Measurements from ENCODE around the gene MICAL3.
"Not testable (repeated sequence)": the region's sequence is repeated elsewhere in the genome, so short reads cannot be mapped to it uniquely, and the experiment has no call there.

Gene MICAL3

GRCh38 chr22:17769013-17769715, 255.2 kb downstream of the MICAL3 start:
- Histone ChIP-seq H2BK5ac (ENCODE audit: low read depth, low read length, poor library complexity) (no peak overlapping the region), H2AK5ac (ENCODE audit: low read length) (no peak overlapping the region), H3K9me3 (ENCODE audit: insufficient read depth, low read depth, low read length) (peaks cover 2% of the 10 kb centered on the region), H3K4me1 (ENCODE audit: control insufficient read depth in 1 of 2, insufficient read depth in 2 of 2, low read length in 2 of 2) (peaks cover 9 to 10% of the 10 kb centered on the region in 2 experiments), H4K12ac (ENCODE audit: low read depth, low read length) (no peak overlapping the region), H3K23ac (ENCODE audit: low read length) (no peak overlapping the region), H2AFZ (ENCODE audit: insufficient read depth, low read length, poor library complexity) (no peak overlapping the region), H3K27ac (ENCODE audit: low read depth, low read length) (no peak overlapping the region), H2BK12ac (ENCODE audit: low read length) (no peak overlapping the region), H4K8ac (ENCODE audit: low read depth, low read length) (no peak overlapping the region), H3K14ac (ENCODE audit: low read length) (no peak overlapping the region), H3K4me2 (ENCODE audit: low read length) (no peak overlapping the region), H3K36me3 (ENCODE audit: control insufficient read depth in 1 of 2, insufficient read depth in 2 of 2, low read length in 2 of 2) (no peaks in the 10 kb centered on the region), H4K91ac (ENCODE audit: low read depth, low read length) (no peak overlapping the region), H2BK120ac (ENCODE audit: insufficient read depth, low read length, poor library complexity) (no peak overlapping the region), H3K9ac (ENCODE audit: low read length) (no peak overlapping the region), H3K4ac (ENCODE audit: low read depth, low read length) (no peak overlapping the region), H3K79me2 (ENCODE audit: control insufficient read depth, insufficient read depth, low read length, poor library complexity) (peaks cover under 1% of the 10 kb centered on the region), H3K27me3 (ENCODE audit: insufficient read depth, low read length) (no peaks in the 10 kb centered on the region), H3K79me1 (ENCODE audit: low read length) (no peaks in the 10 kb centered on the region), H3K18ac (ENCODE audit: low read length) (no peak overlapping the region), H3K4me3 (ENCODE audit: low read depth, low read length) (no peak overlapping the region)
- WGBS (ENCODE audit: extremely low coverage, insufficient coverage, insufficient read length): no CpG with 5 or more reads among the region's 14 CpGs
- DNase-seq: no peak

DNA sequence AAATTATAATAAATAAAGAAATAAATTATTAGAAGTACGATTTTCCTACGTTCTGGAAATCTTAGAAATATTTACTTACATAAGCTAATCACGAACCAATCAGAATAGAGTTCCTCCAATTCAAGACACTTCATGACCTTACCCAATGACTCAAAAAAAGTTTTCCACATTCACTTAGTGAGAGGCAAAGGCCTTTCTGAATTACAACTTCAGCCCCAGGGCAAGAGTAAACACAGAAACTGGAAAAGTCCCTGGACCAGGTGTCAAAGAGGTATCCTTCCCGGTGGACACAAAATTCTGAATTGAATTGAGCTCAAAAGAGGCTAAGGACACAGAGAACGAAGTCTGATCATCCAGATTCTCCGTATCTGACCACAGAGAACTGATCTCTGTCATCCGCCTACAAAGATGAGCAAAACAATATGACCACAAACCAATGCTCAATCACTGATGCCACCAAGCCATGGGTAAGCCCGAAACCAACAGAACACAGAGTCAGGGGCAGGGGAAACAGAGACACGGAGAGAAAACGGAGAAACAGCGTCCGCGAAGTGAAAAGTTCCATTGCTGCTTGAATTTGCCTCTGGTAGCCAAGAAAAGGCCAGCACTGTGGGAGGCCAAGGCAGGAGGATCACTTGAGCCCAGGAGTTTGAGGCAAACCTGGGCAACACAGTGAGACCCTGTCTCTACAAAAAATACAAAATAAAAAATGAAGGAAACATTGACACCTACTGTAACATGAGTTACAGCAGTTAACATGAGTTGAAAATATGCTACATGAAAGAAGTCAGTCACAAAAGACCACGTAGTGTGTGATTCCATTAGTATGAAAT, 256.9 kb downstream of the MICAL3 start:
- H3K9ac ChIP-seq (ENCODE audit: low read length): no peak overlapping the region
- no peak overlapping the region for H3K14ac ChIP-seq (ENCODE audit: low read length)
- no peaks in the 10 kb centered on the region for H3K36me3 ChIP-seq (ENCODE audit: control insufficient read depth in 1 of 2, insufficient read depth in 2 of 2, low read length in 2 of 2)
- H3K27ac ChIP-seq (ENCODE audit: low read depth, low read length): no peak overlapping the region
- H2BK12ac ChIP-seq (ENCODE audit: low read length): no peak overlapping the region
- H2BK120ac ChIP-seq (ENCODE audit: insufficient read depth, low read length, poor library complexity): no peak overlapping the region
- no peak overlapping the region for H3K23ac ChIP-seq (ENCODE audit: low read length)
- H2BK5ac ChIP-seq (ENCODE audit: low read depth, low read length, poor library complexity): no peak overlapping the region
- H2AFZ ChIP-seq (ENCODE audit: insufficient read depth, low read length, poor library complexity): no peak overlapping the region
- H3K9me3 ChIP-seq (ENCODE audit: insufficient read depth, low read depth, low read length): no peaks in the 10 kb centered on the region
- no peak for DNase-seq
- no peaks in the 10 kb centered on the region for H3K4me1 ChIP-seq (ENCODE audit: control insufficient read depth in 1 of 2, insufficient read depth in 2 of 2, low read length in 2 of 2)
- no peak overlapping the region for H4K12ac ChIP-seq (ENCODE audit: low read depth, low read length)
- no peaks in the 10 kb centered on the region for H3K79me1 ChIP-seq (ENCODE audit: low read length)
- WGBS (ENCODE audit: extremely low coverage, insufficient coverage, insufficient read length): no CpG with 5 or more reads among the region's 14 CpGs
- H3K4me3 ChIP-seq (ENCODE audit: low read depth, low read length): no peak overlapping the region
- H3K4ac ChIP-seq (ENCODE audit: low read depth, low read length): no peak overlapping the region
- H3K18ac ChIP-seq (ENCODE audit: low read length): no peak overlapping the region
- no peak overlapping the region for H3K4me2 ChIP-seq (ENCODE audit: low read length)
- no peak overlapping the region for H4K8ac ChIP-seq (ENCODE audit: low read depth, low read length)
- H3K27me3 ChIP-seq (ENCODE audit: insufficient read depth, low read length): no peaks in the 10 kb centered on the region
- no peak overlapping the region for H2AK5ac ChIP-seq (ENCODE audit: low read length)
- no peaks in the 10 kb centered on the region for H3K79me2 ChIP-seq (ENCODE audit: control insufficient read depth, insufficient read depth, low read length, poor library complexity)
- H4K91ac ChIP-seq (ENCODE audit: low read depth, low read length): no peak overlapping the region

DNA sequence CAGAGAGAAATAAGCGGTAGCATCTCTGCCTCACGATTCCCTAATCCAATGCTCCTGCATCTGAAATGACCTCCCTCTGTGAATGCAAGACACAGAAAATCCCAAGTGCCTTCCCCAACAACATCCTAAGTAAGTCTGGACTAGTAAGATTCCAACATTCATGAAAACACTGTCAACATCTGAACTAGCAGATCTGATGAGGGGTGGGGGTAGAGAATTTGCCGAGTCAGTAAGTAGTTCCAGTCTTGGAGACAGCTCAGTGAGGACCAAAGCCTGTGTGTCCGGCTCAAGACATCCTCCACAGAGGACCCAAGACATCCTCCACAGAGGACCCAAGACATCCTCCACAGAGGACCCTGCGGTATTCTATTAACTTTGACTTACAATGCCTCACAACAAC, 259.5 kb downstream of the MICAL3 start:
- not testable (repeated sequence) for H3K23ac ChIP-seq (ENCODE audit: low read length); H3K4me1 ChIP-seq (ENCODE audit: control insufficient read depth in 1 of 2, insufficient read depth in 2 of 2, low read length in 2 of 2); H2AK5ac ChIP-seq (ENCODE audit: low read length); H3K79me2 ChIP-seq (ENCODE audit: control insufficient read depth, insufficient read depth, low read length, poor library complexity); H2BK120ac ChIP-seq (ENCODE audit: insufficient read depth, low read length, poor library complexity); H2BK5ac ChIP-seq (ENCODE audit: low read depth, low read length, poor library complexity); H3K4me2 ChIP-seq (ENCODE audit: low read length); H4K91ac ChIP-seq (ENCODE audit: low read depth, low read length); H3K9me3 ChIP-seq (ENCODE audit: insufficient read depth, low read depth, low read length); H2AFZ ChIP-seq (ENCODE audit: insufficient read depth, low read length, poor library complexity); H3K14ac ChIP-seq (ENCODE audit: low read length); H4K12ac ChIP-seq (ENCODE audit: low read depth, low read length); DNase-seq; H3K4me3 ChIP-seq (ENCODE audit: low read depth, low read length); H3K9ac ChIP-seq (ENCODE audit: low read length); H3K18ac ChIP-seq (ENCODE audit: low read length); H3K4ac ChIP-seq (ENCODE audit: low read depth, low read length); H3K27ac ChIP-seq (ENCODE audit: low read depth, low read length); H2BK12ac ChIP-seq (ENCODE audit: low read length); H3K36me3 ChIP-seq (ENCODE audit: control insufficient read depth in 1 of 2, insufficient read depth in 2 of 2, low read length in 2 of 2); H3K79me1 ChIP-seq (ENCODE audit: low read length); H3K27me3 ChIP-seq (ENCODE audit: insufficient read depth, low read length); H4K8ac ChIP-seq (ENCODE audit: low read depth, low read length)
- WGBS (ENCODE audit: extremely low coverage, insufficient coverage, insufficient read length): no CpG with 5 or more reads among the region's 5 CpGs

GRCh38 chr22:17764036-17764435, 260.3 kb downstream of the MICAL3 start:
- no peaks in the 10 kb centered on the region for H3K4me1 ChIP-seq (ENCODE audit: control insufficient read depth in 1 of 2, insufficient read depth in 2 of 2, low read length in 2 of 2)
- no peak overlapping the region for H3K18ac ChIP-seq (ENCODE audit: low read length)
- H3K27me3 ChIP-seq (ENCODE audit: insufficient read depth, low read length): no peaks in the 10 kb centered on the region
- WGBS (ENCODE audit: extremely low coverage, insufficient coverage, insufficient read length): no CpG with 5 or more reads among the region's 5 CpGs
- no peaks in the 10 kb centered on the region for H3K36me3 ChIP-seq (ENCODE audit: control insufficient read depth in 1 of 2, insufficient read depth in 2 of 2, low read length in 2 of 2)
- H3K14ac ChIP-seq (ENCODE audit: low read length): no peak overlapping the region
- H3K4me2 ChIP-seq (ENCODE audit: low read length): no peak overlapping the region
- no peak overlapping the region for H2BK120ac ChIP-seq (ENCODE audit: insufficient read depth, low read length, poor library complexity)
- H2AFZ ChIP-seq (ENCODE audit: insufficient read depth, low read length, poor library complexity): no peak overlapping the region
- no peak overlapping the region for H4K12ac ChIP-seq (ENCODE audit: low read depth, low read length)
- H3K9ac ChIP-seq (ENCODE audit: low read length): no peak overlapping the region
- H3K79me1 ChIP-seq (ENCODE audit: low read length): no peaks in the 10 kb centered on the region
- no peaks in the 10 kb centered on the region for H3K9me3 ChIP-seq (ENCODE audit: insufficient read depth, low read depth, low read length)
- no peak overlapping the region for H2BK12ac ChIP-seq (ENCODE audit: low read length)
- H2BK5ac ChIP-seq (ENCODE audit: low read depth, low read length, poor library complexity): no peak overlapping the region
- H2AK5ac ChIP-seq (ENCODE audit: low read length): no peak overlapping the region
- no peak for DNase-seq
- no peak overlapping the region for H3K23ac ChIP-seq (ENCODE audit: low read length)
- H3K27ac ChIP-seq (ENCODE audit: low read depth, low read length): no peak overlapping the region
- H4K91ac ChIP-seq (ENCODE audit: low read depth, low read length): no peak overlapping the region
- H4K8ac ChIP-seq (ENCODE audit: low read depth, low read length): no peak overlapping the region
- no peaks in the 10 kb centered on the region for H3K79me2 ChIP-seq (ENCODE audit: control insufficient read depth, insufficient read depth, low read length, poor library complexity)
- H3K4me3 ChIP-seq (ENCODE audit: low read depth, low read length): no peak overlapping the region
- no peak overlapping the region for H3K4ac ChIP-seq (ENCODE audit: low read depth, low read length)
